ENCODE results near the gene POC1A. TPM values are rescaled to one million over a fixed set of nuclear protein-coding genes. Genes with fewer than 3 reads are reported as not detected.

The POC1A gene
- total RNA-seq, 1 experiment from 2014 or later: 16.1 TPM

DNA sequence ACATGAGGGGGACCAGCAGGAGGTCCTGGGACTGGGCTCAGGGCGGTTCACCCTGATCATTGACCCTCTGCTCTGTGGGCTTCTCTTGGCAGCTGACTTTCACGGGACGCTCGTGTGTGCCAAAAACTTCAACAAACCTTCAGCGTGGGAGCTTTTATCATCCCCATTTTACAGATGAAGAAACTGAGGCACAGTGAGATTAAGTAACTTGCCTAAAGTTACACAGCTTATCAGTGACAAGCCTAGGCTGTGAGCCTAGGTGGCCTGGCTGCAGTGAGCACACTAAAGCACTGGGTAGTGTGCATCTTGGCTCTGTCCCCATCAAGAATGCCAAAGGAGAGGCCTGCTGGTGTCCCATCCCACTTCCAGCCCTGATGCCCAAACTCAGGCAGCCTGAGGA lies 74.3 kb downstream of the POC1A start:
- CTCF ChIA-PET: no interaction called here
- intact Hi-C loops (cut with micrococcal nuclease; ENCODE audit: unreplicated experiment): no loop called here
- no peaks in the 10 kb centered on the region for H3K4me1 ChIP-seq (ENCODE audit: insufficient read depth, low read length, poor library complexity, severe bottlenecking)
- no peak for DNase-seq (ENCODE audit: low spot score)
- no peaks in the 10 kb centered on the region for H3K9me3 ChIP-seq (ENCODE audit: low read depth, low read length, poor library complexity, severe bottlenecking)
- no peaks in the 10 kb centered on the region for H3K36me3 ChIP-seq (ENCODE audit: insufficient read depth, low read length, poor library complexity, severe bottlenecking)
- BruUV-seq (replicated peaks): no TSS peak
- H3K4me3 ChIP-seq (ENCODE audit: low read depth, low read length, poor library complexity, severe bottlenecking): no peak overlapping the region
- no peak overlapping the region for H3K27ac ChIP-seq (ENCODE audit: low read depth, low read length, poor library complexity, severe bottlenecking)
- POLR2A ChIA-PET (ENCODE audit: low non-redundant PET): no interaction called here
- H3K27me3 ChIP-seq (replicated peaks; ENCODE audit: insufficient read depth, low read depth, low read length, poor library complexity): no peaks in the 10 kb centered on the region
- TF ChIP-seq EZH2 (IDR thresholded peaks at IDR 0.05; ENCODE audit: borderline replicate concordance, low read depth, low read length, poor library complexity, severe bottlenecking): no peak
- TF ChIP-seq, protein P1, sequence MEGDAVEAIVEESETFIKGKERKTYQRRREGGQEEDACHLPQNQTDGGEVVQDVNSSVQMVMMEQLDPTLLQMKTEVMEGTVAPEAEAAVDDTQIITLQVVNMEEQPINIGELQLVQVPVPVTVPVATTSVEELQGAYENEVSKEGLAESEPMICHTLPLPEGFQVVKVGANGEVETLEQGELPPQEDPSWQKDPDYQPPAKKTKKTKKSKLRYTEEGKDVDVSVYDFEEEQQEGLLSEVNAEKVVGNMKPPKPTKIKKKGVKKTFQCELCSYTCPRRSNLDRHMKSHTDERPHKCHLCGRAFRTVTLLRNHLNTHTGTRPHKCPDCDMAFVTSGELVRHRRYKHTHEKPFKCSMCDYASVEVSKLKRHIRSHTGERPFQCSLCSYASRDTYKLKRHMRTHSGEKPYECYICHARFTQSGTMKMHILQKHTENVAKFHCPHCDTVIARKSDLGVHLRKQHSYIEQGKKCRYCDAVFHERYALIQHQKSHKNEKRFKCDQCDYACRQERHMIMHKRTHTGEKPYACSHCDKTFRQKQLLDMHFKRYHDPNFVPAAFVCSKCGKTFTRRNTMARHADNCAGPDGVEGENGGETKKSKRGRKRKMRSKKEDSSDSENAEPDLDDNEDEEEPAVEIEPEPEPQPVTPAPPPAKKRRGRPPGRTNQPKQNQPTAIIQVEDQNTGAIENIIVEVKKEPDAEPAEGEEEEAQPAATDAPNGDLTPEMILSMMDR (conservative IDR thresholded peaks at IDR 0.05; ENCODE audit: low read depth, low read length): no peak

DNA sequence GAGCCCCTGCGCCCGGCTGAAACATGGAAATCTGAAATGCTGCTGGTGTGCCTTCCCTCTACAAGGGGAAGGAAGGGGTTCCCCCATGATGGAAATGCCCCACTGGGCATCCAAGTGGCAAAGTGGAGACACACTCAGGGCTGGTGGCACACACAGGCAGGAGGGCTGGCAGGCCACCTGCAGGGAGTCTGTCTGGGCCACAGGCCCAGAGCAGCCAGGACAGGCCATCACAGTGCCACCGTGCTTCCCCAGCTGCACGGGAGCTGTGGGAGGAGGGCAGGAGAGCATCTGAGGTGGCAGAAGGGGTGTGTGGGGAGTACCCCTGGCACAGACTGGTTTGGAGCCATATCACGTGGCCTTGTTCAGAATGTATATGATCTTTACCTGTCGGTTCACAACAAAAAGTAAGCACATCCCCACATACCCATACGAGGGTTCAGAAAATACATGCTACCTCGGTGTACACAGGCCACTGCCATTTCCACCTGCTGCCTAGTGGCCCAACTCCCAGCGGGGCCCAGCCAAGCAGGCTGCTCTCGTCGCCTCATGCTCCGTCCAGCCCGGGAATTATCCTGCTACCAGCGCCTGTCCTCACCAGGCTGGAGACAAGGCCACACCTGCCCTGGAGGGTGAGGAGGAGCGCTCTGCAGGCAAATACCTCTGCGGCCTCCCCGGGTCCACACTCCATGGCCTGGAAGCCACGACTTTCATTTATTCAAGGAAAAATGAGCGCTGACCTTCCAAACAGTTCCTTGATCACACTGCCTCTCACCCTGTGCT lies 75.3 kb downstream of the POC1A start:
- ChIA-PET CTCF (no interaction called here), POLR2A (ENCODE audit: low non-redundant PET) (no interaction called here)
- no peak for TF ChIP-seq EZH2 (IDR thresholded peaks at IDR 0.05; ENCODE audit: borderline replicate concordance, low read depth, low read length, poor library complexity, severe bottlenecking)
- TF ChIP-seq, protein P1 (conservative IDR thresholded peaks at IDR 0.05; ENCODE audit: low read depth, low read length): no peak
- no peaks in the 10 kb centered on the region for H3K36me3 ChIP-seq (ENCODE audit: insufficient read depth, low read length, poor library complexity, severe bottlenecking)
- DNase-seq (ENCODE audit: low spot score): no peak
- no peaks in the 10 kb centered on the region for H3K9me3 ChIP-seq (ENCODE audit: low read depth, low read length, poor library complexity, severe bottlenecking)
- BruUV-seq (replicated peaks): no TSS peak
- H3K4me1 ChIP-seq (ENCODE audit: insufficient read depth, low read length, poor library complexity, severe bottlenecking): no peaks in the 10 kb centered on the region
- H3K27me3 ChIP-seq (replicated peaks; ENCODE audit: insufficient read depth, low read depth, low read length, poor library complexity): no peaks in the 10 kb centered on the region
- intact Hi-C loops (cut with micrococcal nuclease; ENCODE audit: unreplicated experiment): no loop called here
- no peak overlapping the region for H3K27ac ChIP-seq (ENCODE audit: low read depth, low read length, poor library complexity, severe bottlenecking)
- no peak overlapping the region for H3K4me3 ChIP-seq (ENCODE audit: low read depth, low read length, poor library complexity, severe bottlenecking)

DNA sequence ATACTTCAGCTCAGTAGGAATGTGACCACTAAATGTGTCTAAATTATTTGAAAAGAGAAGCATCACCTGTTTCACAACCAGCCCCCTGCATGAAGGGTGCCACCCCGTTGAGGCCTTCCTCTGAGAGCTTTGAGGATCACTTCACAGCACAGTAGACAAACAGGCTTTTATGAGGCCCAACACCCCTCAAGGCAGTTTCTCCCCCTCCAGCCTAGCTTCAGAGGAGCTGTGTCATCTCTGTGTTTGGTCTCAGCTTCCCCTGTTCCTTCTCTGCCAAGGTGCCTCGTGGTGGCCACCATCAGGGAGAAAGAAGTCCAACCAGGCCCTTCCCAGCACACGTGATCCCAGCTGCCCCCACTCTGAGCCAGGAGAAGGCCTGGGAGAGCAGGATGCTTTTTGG lies 76.3 kb downstream of the POC1A start:
- Histone ChIP-seq H3K27ac (ENCODE audit: low read depth, low read length, poor library complexity, severe bottlenecking) (no peak overlapping the region), H3K9me3 (ENCODE audit: low read depth, low read length, poor library complexity, severe bottlenecking) (no peaks in the 10 kb centered on the region), H3K4me3 (ENCODE audit: low read depth, low read length, poor library complexity, severe bottlenecking) (no peak overlapping the region), H3K4me1 (ENCODE audit: insufficient read depth, low read length, poor library complexity, severe bottlenecking) (no peaks in the 10 kb centered on the region), H3K36me3 (ENCODE audit: insufficient read depth, low read length, poor library complexity, severe bottlenecking) (no peaks in the 10 kb centered on the region), H3K27me3 (replicated peaks; ENCODE audit: insufficient read depth, low read depth, low read length, poor library complexity) (no peaks in the 10 kb centered on the region)
- no TSS peak for BruUV-seq (replicated peaks)
- no peak for DNase-seq (ENCODE audit: low spot score)
- ChIA-PET CTCF (no interaction called here), POLR2A (ENCODE audit: low non-redundant PET) (no interaction called here)
- no peak for TF ChIP-seq EZH2 (IDR thresholded peaks at IDR 0.05; ENCODE audit: borderline replicate concordance, low read depth, low read length, poor library complexity, severe bottlenecking)
- TF ChIP-seq, protein P1 (conservative IDR thresholded peaks at IDR 0.05; ENCODE audit: low read depth, low read length): no peak
- intact Hi-C loops (cut with micrococcal nuclease; ENCODE audit: unreplicated experiment): no loop called here

All from A673 (cell line).